ENCODE data around the gene ATXN7L2.

Gene ATXN7L2

DNA sequence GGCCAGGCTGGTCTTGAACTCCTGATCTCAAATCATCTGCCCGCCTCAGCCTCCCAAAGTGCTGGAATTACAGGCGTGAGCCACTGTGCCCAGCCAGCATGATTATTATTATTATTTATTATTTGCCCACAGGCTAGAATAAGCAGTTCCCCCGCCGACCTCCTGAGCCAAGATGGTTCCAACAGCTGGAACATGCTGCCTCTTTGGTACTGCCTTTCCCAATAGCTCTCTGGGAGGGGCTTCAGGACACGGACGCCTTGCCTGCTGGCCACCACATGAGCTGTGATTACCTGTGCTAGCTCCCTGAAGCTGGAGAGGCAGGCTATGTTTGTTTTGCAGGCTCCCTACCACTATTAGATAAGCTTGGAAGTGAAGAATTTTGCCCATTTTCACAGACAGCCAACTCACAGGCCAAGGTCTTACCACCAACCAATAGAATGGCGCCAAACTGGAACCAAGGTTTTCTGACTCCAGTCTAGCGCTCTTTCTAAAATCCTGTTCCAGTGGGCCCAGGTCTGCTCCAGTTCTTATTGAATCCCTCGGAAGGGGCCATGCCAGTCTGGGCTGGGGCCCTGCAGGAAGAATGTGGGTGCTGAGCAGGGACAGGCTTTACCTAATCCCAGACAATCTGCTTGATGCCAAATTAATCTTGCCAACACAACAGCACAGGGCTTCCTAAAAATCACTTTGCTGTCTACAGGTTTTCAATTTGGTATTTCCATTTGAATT is 53.9 kb downstream of the ATXN7L2 start:
- TF ChIP-seq, protein P1, sequence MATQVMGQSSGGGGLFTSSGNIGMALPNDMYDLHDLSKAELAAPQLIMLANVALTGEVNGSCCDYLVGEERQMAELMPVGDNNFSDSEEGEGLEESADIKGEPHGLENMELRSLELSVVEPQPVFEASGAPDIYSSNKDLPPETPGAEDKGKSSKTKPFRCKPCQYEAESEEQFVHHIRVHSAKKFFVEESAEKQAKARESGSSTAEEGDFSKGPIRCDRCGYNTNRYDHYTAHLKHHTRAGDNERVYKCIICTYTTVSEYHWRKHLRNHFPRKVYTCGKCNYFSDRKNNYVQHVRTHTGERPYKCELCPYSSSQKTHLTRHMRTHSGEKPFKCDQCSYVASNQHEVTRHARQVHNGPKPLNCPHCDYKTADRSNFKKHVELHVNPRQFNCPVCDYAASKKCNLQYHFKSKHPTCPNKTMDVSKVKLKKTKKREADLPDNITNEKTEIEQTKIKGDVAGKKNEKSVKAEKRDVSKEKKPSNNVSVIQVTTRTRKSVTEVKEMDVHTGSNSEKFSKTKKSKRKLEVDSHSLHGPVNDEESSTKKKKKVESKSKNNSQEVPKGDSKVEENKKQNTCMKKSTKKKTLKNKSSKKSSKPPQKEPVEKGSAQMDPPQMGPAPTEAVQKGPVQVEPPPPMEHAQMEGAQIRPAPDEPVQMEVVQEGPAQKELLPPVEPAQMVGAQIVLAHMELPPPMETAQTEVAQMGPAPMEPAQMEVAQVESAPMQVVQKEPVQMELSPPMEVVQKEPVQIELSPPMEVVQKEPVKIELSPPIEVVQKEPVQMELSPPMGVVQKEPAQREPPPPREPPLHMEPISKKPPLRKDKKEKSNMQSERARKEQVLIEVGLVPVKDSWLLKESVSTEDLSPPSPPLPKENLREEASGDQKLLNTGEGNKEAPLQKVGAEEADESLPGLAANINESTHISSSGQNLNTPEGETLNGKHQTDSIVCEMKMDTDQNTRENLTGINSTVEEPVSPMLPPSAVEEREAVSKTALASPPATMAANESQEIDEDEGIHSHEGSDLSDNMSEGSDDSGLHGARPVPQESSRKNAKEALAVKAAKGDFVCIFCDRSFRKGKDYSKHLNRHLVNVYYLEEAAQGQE (IDR thresholded peaks at IDR 0.05; ENCODE audit: insufficient read depth in 1 of 2, low read depth in 2 of 2, low read length in 2 of 2): no peak
- no peak for TF ChIP-seq SIN3A (IDR thresholded peaks at IDR 0.05; ENCODE audit: borderline replicate concordance, insufficient read depth, low read length)
- TF ChIP-seq POLR2AphosphoS5 (IDR thresholded peaks at IDR 0.05; ENCODE audit: low read depth, low read length): no peak

DNA sequence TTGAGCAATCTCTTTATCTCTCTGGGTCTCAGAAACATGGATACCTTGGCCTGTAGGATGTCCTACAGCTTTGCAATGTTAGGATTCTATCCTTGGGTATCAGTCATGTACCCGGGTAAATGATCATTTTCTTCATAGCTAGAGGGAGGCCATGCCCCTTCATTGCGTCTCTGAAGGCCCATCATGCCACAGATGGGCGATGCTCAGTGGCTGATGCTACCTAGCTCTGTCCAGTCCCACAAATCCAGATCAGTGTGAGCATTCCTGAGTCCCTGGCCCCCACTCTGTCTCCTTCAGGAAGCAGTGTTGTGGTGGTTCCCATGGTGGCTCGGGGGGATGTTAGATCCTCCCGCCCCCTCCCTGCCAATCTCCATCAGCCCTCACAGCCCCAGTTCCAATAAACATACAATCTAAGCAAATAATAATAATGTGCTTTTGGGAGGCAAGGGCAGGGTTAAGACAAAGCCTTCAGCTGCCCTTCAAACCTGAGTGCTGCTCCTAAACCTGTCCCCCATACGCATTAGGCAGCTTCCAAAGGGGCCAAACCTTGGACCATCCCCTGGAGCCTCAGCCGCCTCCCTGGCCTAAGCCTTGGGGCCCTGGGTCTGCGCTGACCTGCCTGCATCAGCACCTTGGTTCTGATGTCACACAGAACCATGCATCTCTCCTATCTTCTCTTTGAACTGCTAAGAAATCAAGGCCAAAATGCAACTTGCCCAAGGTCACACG is 55.3 kb downstream of the ATXN7L2 start:
- TF ChIP-seq FOXP2 (optimal IDR thresholded peaks at IDR 0.05; ENCODE audit: borderline replicate concordance, extremely low read depth, extremely low read length, insufficient read depth) (no peak), SIN3A (IDR thresholded peaks at IDR 0.05; ENCODE audit: borderline replicate concordance, insufficient read depth, low read length) (no peak), POLR2AphosphoS5 (IDR thresholded peaks at IDR 0.05; ENCODE audit: low read depth, low read length) (no peak), TAF1 (IDR thresholded peaks at IDR 0.05; ENCODE audit: borderline replicate concordance, insufficient read depth, low read length) (no peak)
- TF ChIP-seq, protein P1 (IDR thresholded peaks at IDR 0.05; ENCODE audit: insufficient read depth in 1 of 2, low read depth in 2 of 2, low read length in 2 of 2): no peak

DNA sequence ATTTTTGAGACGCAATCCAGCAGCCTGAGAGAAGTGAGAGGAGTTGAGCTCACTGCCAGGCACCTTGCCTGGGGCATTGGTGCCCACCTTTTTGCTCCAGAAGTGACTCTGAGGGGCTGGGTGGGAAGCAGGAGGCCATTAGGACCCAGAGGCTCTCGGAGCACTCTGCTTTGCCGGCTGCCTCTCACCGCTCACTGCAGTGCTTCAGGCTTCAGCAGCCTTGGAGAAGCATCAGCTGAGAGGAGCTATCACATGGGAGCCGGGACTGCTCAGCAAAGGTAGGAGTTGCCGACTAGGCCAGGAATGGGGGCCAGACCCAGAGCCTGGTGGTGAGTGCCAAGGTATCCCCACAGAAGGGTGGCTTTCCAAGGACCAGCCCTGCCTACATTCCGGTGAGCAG is 56.0 kb downstream of the ATXN7L2 start, which contains the start of gene GPR61:
Gene GPR61, plus strand, starts transcription at position 197 of the 400 bp plus-strand sequence. CDS start 3,151 bp downstream, outside the sequence.
- no peak for TF ChIP-seq POLR2AphosphoS5 (IDR thresholded peaks at IDR 0.05; ENCODE audit: low read depth, low read length)
- TF ChIP-seq TAF1 (IDR thresholded peaks at IDR 0.05; ENCODE audit: borderline replicate concordance, insufficient read depth, low read length): no peak
- TF ChIP-seq SIN3A (IDR thresholded peaks at IDR 0.05; ENCODE audit: borderline replicate concordance, insufficient read depth, low read length): no peak
- no peak for TF ChIP-seq FOXP2 (optimal IDR thresholded peaks at IDR 0.05; ENCODE audit: borderline replicate concordance, extremely low read depth, extremely low read length, insufficient read depth)
- TF ChIP-seq, protein P1 (IDR thresholded peaks at IDR 0.05; ENCODE audit: insufficient read depth in 1 of 2, low read depth in 2 of 2, low read length in 2 of 2): no peak

DNA sequence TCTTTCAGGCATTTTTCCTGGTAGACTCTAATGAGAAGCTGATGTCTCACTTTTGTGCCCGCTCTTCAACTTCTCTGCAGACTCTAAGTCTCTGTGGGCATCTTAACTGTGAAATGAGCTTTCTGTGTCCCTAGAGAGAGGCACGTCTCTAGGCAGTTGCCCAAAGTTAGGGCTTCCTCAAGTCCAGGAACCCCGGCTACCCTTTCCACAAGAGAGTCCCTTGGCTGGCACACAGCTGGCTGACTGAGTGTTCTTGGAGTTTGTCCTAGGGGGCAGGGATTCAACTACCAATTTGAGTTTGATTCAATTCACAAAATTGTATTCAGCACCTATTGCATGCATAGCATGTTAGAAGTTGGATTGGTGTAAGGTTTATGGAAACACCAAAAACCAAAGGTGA is 57.4 kb downstream of the ATXN7L2 start:
- no peak for TF ChIP-seq TAF1 (IDR thresholded peaks at IDR 0.05; ENCODE audit: borderline replicate concordance, insufficient read depth, low read length)
- no peak for TF ChIP-seq SIN3A (IDR thresholded peaks at IDR 0.05; ENCODE audit: borderline replicate concordance, insufficient read depth, low read length)
- TF ChIP-seq, protein P1 (IDR thresholded peaks at IDR 0.05; ENCODE audit: insufficient read depth in 1 of 2, low read depth in 2 of 2, low read length in 2 of 2): no peak
- no peak for TF ChIP-seq FOXP2 (optimal IDR thresholded peaks at IDR 0.05; ENCODE audit: borderline replicate concordance, extremely low read depth, extremely low read length, insufficient read depth)
- TF ChIP-seq POLR2AphosphoS5 (IDR thresholded peaks at IDR 0.05; ENCODE audit: low read depth, low read length): no peak
